ENCODE measurements around the gene TECPR2. TPM values are rescaled to one million over a fixed set of nuclear protein-coding genes. Genes with fewer than 3 reads are reported as not detected.

TECPR2 gene
- total RNA-seq, 1 donor from 2014 or later: 19.9 TPM

GRCh38 chr14:102407258-102407657 is 44.5 kb downstream of the TECPR2 start:
- DNase-seq (ENCODE audit: low read depth) (no peak), FAIRE-seq (no peak)
- no peak overlapping the region for H3K4me3 Mint-ChIP-seq (ENCODE audit: unreplicated experiment)
- no peak overlapping the region for H2AFZ ChIP-seq (ENCODE audit: low read depth, low read length)
- no peak overlapping the region for H3K4me3 ChIP-seq (ENCODE audit: insufficient read depth, low read depth, low read length)
- H3K36me3 Mint-ChIP-seq (ENCODE audit: low read depth, unreplicated experiment): peaks cover 29% of the 10 kb centered on the region
- H3K27ac Mint-ChIP-seq (ENCODE audit: unreplicated experiment): no peak overlapping the region
- no peaks in the 10 kb centered on the region for H3K27me3 Mint-ChIP-seq (ENCODE audit: low read depth, unreplicated experiment)
- no peak overlapping the region for H3K9ac ChIP-seq (ENCODE audit: low read length)
- no peaks in the 10 kb centered on the region for H4K20me1 ChIP-seq (ENCODE audit: insufficient read depth, low read length)
- no peak overlapping the region for H3K4me2 ChIP-seq (ENCODE audit: low read length)
- TF ChIP-seq CTCF (IDR thresholded peaks at IDR 0.05; ENCODE audit: insufficient read depth, low read depth, low read length): no peak
- TF ChIP-seq EZH2 (IDR thresholded peaks at IDR 0.05; ENCODE audit: insufficient read depth, low read length): no peak
- H3K9me3 ChIP-seq (ENCODE audit: insufficient read depth, low read depth, low read length): no peaks in the 10 kb centered on the region
- H3K4me1 ChIP-seq (ENCODE audit: insufficient read depth, low read length): no peaks in the 10 kb centered on the region
- H3K36me3 ChIP-seq (ENCODE audit: insufficient read depth, low read length): peaks cover 6% of the 10 kb centered on the region
- no peaks in the 10 kb centered on the region for H3K27me3 ChIP-seq (ENCODE audit: insufficient read depth, low read length)
- no peaks in the 10 kb centered on the region for H3K79me2 ChIP-seq (ENCODE audit: insufficient read depth, low read length)
- no peaks in the 10 kb centered on the region for H3K4me1 Mint-ChIP-seq (ENCODE audit: low read depth, unreplicated experiment)
- H3K9me3 Mint-ChIP-seq (ENCODE audit: unreplicated experiment): peaks cover 13% of the 10 kb centered on the region
- no peak overlapping the region for H3K27ac ChIP-seq (ENCODE audit: low read depth, low read length)

GRCh38 chr14:102408724-102409123 is 46.0 kb downstream of the TECPR2 start:
- Histone ChIP-seq H3K27ac (ENCODE audit: low read depth, low read length) (no peak overlapping the region), H3K9ac (ENCODE audit: low read length) (no peak overlapping the region), H3K4me3 (ENCODE audit: insufficient read depth, low read depth, low read length) (no peak overlapping the region), H3K9me3 (ENCODE audit: insufficient read depth, low read depth, low read length) (no peaks in the 10 kb centered on the region), H3K36me3 (ENCODE audit: insufficient read depth, low read length) (peaks cover 6% of the 10 kb centered on the region), H4K20me1 (ENCODE audit: insufficient read depth, low read length) (no peaks in the 10 kb centered on the region), H3K27me3 (ENCODE audit: insufficient read depth, low read length) (no peaks in the 10 kb centered on the region), H2AFZ (ENCODE audit: low read depth, low read length) (no peak overlapping the region), H3K4me2 (ENCODE audit: low read length) (no peak overlapping the region), H3K79me2 (ENCODE audit: insufficient read depth, low read length) (no peaks in the 10 kb centered on the region), H3K4me1 (ENCODE audit: insufficient read depth, low read length) (no peaks in the 10 kb centered on the region)
- no peaks in the 10 kb centered on the region for H3K4me1 Mint-ChIP-seq (ENCODE audit: low read depth, unreplicated experiment)
- no peak overlapping the region for H3K27ac Mint-ChIP-seq (ENCODE audit: unreplicated experiment)
- H3K36me3 Mint-ChIP-seq (ENCODE audit: low read depth, unreplicated experiment): peaks cover 15% of the 10 kb centered on the region
- FAIRE-seq (peak; percentile 52), DNase-seq (ENCODE audit: low read depth) (no peak)
- H3K9me3 Mint-ChIP-seq (ENCODE audit: unreplicated experiment): peaks cover 2% of the 10 kb centered on the region
- no peak overlapping the region for H3K4me3 Mint-ChIP-seq (ENCODE audit: unreplicated experiment)
- TF ChIP-seq EZH2 (IDR thresholded peaks at IDR 0.05; ENCODE audit: insufficient read depth, low read length): no peak
- no peak for TF ChIP-seq CTCF (IDR thresholded peaks at IDR 0.05; ENCODE audit: insufficient read depth, low read depth, low read length)
- no peaks in the 10 kb centered on the region for H3K27me3 Mint-ChIP-seq (ENCODE audit: low read depth, unreplicated experiment)

- Histone ChIP-seq H4K20me1 (ENCODE audit: insufficient read depth, low read length) (no peaks in the 10 kb centered on the region), H3K36me3 (ENCODE audit: insufficient read depth, low read length) (peaks cover 2% of the 10 kb centered on the region), H3K27me3 (ENCODE audit: insufficient read depth, low read length) (no peaks in the 10 kb centered on the region), H2AFZ (ENCODE audit: low read depth, low read length) (no peak overlapping the region), H3K4me1 (ENCODE audit: insufficient read depth, low read length) (no peaks in the 10 kb centered on the region), H3K27ac (ENCODE audit: low read depth, low read length) (no peak overlapping the region), H3K4me3 (ENCODE audit: insufficient read depth, low read depth, low read length) (no peak overlapping the region), H3K79me2 (ENCODE audit: insufficient read depth, low read length) (no peaks in the 10 kb centered on the region), H3K4me2 (ENCODE audit: low read length) (no peak overlapping the region), H3K9ac (ENCODE audit: low read length) (no peak overlapping the region), H3K9me3 (ENCODE audit: insufficient read depth, low read depth, low read length) (no peaks in the 10 kb centered on the region)
- DNase-seq (ENCODE audit: low read depth) (no peak), FAIRE-seq (no peak)
- Mint-ChIP-seq H3K36me3 (ENCODE audit: low read depth, unreplicated experiment) (peaks cover 17% of the 10 kb centered on the region), H3K4me3 (ENCODE audit: unreplicated experiment) (no peak overlapping the region), H3K9me3 (ENCODE audit: unreplicated experiment) (no peaks in the 10 kb centered on the region), H3K27ac (ENCODE audit: unreplicated experiment) (no peak overlapping the region), H3K27me3 (ENCODE audit: low read depth, unreplicated experiment) (no peaks in the 10 kb centered on the region), H3K4me1 (ENCODE audit: low read depth, unreplicated experiment) (peaks cover 2% of the 10 kb centered on the region)
- TF ChIP-seq EZH2 (IDR thresholded peaks at IDR 0.05; ENCODE audit: insufficient read depth, low read length) (no peak), CTCF (IDR thresholded peaks at IDR 0.05; ENCODE audit: insufficient read depth, low read depth, low read length) (no peak)
Measured at GRCh38 chr14:102415671-102416070, 52.9 kb downstream of the TECPR2 start.

Data from astrocyte (in vitro differentiated cells and primary cell).